AG09319 (cell line): ENCODE results near the gene B3GNT5.

Experiments
- DNase-seq: peaks from one replicate; pipeline ENCODE4 v3.0.0-alpha.2; 2010; ENCODE audit warnings: low read depth; ENCODE audit errors: extremely low read depth
- CTCF ChIP-seq: IDR thresholded peaks from 2 replicates; pipeline ENCODE4 v1.5.1; 2011; ENCODE audit warnings: low read depth, mild to moderate bottlenecking, inconsistent platforms, low read length, moderate library complexity

B3GNT5 gene

GRCh38 chr3:183259621-183260020 lies 6.6 kb downstream of the B3GNT5 start:
- no peak for TF ChIP-seq CTCF
- DNase-seq, result no peak

GRCh38 chr3:183260167-183260904 lies 7.3 kb downstream of the B3GNT5 start:
- DNase-seq, result no peak
- no peak for TF ChIP-seq CTCF

- no peak for TF ChIP-seq CTCF
- DNase-seq, result no peak
Observed at GRCh38 chr3:183261151-183261724, 8.2 kb downstream of the B3GNT5 start.

GRCh38 chr3:183262875-183263378 lies 9.9 kb downstream of the B3GNT5 start:
- TF ChIP-seq CTCF, result no peak
- DNase-seq, result no peak

GRCh38 chr3:183264268-183264667 lies 11.2 kb downstream of the B3GNT5 start:
- no peak for DNase-seq
- no peak for TF ChIP-seq CTCF

- DNase-seq, result no peak
Observed at GRCh38 chr3:183265157-183265642, 12.1 kb downstream of the B3GNT5 start.

More at GRCh38 chr3:183265157-183265642, 12.1 kb downstream of the B3GNT5 start:
- TF ChIP-seq CTCF, result no peak
